Hypothalamus (tissue), 51 donors: ENCODE data around the gene TNFAIP6.
A peak's percentile ranks its signal among the peaks of the same experiment; 100 is the strongest.
"Not testable (repeated sequence)": the region's sequence is repeated elsewhere in the genome, so short reads cannot be mapped to it uniquely, and the experiment has no call there.

Source experiments
- DNase-seq, 51 donors: peaks; one replicate each; lab custom pipeline; 2025; lab: John Stamatoyannopoulos, UW

Gene TNFAIP6, protein sequence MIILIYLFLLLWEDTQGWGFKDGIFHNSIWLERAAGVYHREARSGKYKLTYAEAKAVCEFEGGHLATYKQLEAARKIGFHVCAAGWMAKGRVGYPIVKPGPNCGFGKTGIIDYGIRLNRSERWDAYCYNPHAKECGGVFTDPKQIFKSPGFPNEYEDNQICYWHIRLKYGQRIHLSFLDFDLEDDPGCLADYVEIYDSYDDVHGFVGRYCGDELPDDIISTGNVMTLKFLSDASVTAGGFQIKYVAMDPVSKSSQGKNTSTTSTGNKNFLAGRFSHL

DNA sequence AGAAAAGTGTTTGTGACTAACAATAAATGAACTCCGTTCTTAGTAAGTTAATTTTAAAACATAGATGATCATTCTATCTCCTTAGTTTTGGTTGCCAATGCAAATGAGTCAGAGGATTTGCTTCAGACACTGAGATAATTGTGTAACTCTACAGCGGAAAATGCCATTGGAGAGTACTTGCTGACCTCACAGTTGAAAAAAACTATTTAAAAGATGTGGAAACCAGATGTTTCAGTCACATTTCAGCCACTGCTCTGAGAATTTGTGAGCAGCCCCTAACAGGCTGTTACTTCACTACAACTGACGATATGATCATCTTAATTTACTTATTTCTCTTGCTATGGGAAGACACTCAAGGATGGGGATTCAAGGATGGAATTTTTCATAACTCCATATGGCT lies at the start of gene TNFAIP6:
TSS of gene TNFAIP6 (plus strand) at position 234 of the 400 bp plus-strand sequence. CDS start at position 309, 75 bp downstream.
- peak in 3 of 51 donors; percentile 2 to 20 (median 5) for DNase-seq

DNA sequence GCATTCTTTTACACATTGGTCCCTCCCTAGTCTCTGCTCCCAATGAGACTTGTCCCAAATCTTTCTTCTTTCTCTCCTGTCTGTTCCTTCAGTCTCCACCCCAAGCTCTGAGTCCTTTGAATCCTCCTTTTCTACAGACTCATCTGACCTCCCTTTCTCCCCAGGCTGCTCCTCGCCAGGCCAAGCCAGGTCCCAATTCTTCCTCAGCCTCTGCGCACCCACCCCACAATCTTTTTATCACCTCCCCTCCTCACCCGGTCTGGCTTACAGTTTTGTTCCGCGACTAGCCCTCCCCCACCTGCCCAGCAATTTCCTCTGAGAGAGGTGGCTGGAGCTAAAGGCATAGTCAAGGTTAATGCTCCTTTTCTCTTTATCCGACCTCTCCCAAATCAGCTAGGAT lies 47.1 kb upstream of the TNFAIP6 start:
- not testable (repeated sequence) for DNase-seq

DNA sequence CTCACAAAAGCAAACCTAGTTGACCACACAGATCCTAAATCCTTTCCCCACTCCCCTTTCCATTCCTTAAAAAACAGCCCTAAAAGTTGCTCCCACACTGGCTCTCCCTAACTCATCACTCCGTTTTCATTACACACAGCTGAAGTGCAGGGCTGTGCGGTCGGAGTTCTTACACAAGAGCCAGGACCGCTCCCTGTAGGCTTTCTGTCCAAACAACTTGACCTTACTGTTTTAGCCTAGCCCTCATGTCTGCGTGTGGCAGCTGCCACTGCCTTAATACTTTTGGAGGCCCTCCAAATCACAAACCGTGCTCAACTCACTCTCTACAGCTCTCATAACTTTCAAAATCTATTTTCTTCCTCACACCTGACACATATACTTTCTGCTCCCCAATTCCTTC lies 45.0 kb upstream of the TNFAIP6 start:
- DNase-seq, result not testable (repeated sequence)

DNA sequence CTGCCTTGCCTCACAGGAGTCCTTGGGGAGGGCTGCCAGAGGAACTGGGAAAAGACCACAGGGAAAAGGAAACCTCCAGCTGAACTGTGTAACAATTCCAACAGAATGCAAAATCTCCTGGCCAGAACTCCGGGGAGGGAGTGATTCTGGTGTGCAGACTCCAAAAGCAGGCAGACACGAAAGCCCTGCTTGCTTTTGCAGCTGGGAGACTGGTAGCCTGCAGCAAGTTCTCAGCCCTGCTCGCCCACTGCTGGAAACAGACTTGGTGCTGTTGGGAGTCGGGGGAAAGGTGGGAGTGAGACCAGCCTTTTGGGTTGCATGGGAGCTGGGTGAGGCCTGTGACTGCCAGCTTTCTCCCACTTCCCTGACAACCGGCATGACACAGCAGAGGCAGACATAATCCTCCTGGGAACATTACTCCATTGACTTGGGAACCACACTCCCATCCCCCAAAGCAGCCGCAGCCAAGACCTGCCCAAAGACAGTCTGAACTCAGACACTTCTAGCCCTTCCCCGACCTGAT lies 42.0 kb upstream of the TNFAIP6 start:
- DNase-seq, result peak in 26 of 51 donors; percentile 1 to 71 (median 16)

DNA sequence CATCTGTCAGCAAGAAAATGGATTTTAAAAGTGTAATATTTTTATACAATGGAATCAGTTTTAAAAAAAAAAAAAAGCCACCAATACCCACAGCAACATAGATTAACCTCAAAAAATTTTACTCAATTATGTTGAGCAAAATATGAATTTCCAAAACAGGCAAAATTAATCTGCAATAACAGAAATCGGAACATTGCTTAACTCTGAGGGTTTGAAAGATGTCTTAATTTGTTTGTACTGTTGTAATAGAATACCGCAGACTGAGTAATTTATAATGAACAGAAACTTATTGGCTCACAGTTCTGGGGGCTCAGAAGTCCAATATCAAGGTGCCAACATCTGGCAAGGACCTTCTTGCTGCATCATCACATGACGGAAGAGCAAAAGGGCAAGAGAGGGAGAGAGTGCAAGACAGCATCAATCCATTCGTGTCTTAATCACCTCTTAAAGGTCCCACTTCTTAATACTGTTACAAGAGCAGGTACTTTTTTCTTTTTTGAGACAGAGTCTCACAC lies 31.8 kb upstream of the TNFAIP6 start:
- DNase-seq, result no peak

DNA sequence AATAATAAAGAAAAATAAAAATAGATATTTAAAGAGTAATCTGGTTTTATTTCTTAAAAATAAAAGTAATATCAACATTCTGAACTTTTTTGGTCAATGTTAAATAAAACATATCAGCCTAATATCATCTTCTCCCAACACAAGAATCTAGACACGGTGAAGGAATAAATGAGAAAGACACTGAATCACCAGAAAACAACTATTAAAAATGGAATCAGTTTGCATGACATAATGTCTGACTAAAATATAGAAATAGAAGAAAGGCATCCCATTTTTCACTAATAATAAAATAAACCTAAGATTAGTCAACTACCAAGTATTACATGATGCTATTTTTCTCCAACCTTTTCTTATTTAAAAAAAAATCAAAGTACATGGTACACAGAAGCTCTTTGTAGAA lies 30.8 kb upstream of the TNFAIP6 start:
- no peak for DNase-seq

DNA sequence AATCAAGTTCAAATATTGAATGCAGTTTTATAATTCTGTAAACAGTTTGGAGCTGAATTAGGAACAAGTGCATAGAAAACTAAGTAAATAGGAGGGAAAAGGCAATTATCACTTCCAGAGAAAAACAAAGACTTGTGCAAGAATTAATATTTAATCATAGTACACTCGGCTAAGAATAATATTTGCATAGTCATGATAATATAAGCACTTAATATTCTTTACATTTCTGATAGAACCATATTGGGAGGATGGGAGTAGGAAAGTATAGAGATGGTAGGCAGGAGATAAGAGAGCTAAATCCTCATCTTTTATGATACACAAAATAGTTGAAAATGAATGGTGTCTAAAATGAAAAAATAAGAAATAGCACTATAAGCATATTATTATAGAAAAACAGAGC lies 27.4 kb upstream of the TNFAIP6 start:
- DNase-seq, result no peak

DNA sequence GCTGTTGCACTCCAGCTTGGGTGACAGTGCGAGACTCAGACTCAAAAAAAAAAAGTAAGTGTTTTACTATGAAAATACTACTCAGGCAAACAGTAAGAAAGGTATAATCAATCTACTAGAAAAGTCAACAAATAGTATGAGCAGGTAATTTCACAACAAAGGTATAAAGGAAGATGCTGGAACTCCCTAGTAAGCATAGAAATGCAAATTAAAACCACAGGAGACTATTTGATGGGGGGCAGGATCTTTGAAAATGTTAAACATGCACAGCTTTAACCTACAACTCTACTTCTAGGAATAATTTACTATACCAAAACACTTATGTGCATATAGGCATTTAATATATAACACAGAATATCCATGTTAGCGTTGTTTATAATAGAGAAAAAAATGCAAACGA lies 24.3 kb upstream of the TNFAIP6 start:
- no peak for DNase-seq

DNA sequence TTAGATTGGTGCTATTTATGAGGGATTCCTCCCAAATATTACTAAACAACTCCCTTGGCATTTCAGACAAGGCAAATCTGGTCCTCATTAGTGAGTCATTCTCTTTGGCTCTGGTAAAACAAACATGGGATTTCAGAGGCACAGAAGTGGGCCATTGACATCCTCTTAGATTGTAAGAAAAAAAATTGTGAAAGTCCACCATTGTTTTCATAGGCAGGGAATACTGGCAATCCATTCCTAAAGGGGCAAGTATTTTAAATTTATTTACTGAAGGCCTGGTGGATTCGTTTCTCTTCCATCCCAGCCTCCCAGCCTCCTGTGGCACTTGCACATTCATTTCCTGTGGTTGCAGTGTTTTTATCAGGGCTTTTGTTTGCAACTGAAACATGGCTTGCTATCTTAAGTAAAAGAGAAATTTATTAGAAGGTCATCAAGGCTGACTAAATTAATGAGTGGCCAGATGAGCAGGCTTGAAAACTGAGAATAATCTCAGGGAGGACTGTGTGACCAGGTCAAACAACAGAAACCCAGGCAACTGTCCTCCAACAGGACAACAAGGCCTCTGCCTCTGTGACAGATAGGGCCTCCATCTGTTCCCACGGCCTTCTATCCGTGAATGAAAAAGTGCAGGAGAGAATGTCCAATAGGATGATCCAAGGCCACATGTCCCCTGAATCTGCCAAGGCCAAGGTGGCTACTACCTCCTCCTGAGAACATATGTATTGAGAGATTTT lies 23.1 kb upstream of the TNFAIP6 start:
- DNase-seq, result peak in 1 of 51 donors; percentile 9

DNA sequence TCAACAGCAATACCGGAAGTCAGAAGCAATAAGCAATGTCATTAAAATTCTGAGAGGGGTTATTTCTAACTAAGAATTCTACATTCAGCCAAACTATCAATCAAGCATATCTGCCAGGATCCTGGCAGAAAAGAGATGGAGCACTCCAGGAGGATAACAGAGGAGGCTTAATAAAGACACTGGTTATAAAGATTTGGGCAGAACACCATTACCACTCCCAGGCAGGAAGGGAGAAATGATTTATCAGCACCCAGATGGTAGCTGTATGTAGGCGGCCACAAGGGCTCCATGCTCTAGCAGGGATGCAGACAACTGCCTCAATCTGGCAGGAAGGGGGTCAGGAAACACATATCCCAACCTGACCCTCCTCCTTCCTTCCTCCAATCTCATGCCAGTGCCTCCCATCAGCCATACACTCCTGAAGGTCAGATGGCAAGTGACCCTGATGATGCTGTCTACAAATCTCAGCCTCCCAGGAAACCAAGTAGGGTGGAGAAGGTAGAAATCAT lies 20.5 kb upstream of the TNFAIP6 start:
- no peak for DNase-seq

DNA sequence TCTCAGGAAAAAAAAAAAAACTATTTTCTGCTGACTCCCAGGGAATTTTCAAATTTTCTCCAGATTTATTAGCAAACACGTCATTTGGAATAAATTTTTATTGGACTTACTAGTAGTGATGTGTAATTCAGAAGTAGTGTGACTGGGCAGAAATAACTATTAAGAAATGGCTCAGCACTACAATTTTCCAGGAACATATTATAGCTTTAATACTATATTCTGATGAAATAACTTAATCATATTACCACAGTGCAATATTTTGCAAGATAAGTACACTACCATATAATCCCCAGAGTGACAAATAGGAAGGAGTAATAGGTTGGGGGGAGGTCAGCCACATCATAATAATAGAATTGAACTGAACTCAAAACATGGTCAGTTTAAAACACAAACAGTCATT lies 19.7 kb upstream of the TNFAIP6 start:
- no peak for DNase-seq

DNA sequence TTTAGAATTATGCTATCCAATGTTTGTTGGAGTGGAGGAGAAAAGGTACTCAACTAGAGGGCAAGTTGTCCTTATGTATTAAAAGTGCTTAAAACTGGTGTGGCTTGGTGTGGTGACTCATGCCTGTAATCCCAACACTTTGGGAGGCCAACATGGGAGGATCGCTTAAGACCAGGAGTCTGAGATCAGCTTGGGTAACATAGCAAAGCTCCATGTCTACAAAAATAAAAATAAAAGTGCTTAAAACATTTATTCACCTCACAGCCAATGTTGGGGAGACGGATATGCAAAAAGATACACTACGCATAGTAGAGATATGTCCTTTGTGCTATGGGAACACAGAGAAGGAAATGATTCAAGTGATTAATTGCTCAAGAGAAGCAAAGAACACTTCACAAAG lies 19.3 kb upstream of the TNFAIP6 start:
- no peak for DNase-seq

DNA sequence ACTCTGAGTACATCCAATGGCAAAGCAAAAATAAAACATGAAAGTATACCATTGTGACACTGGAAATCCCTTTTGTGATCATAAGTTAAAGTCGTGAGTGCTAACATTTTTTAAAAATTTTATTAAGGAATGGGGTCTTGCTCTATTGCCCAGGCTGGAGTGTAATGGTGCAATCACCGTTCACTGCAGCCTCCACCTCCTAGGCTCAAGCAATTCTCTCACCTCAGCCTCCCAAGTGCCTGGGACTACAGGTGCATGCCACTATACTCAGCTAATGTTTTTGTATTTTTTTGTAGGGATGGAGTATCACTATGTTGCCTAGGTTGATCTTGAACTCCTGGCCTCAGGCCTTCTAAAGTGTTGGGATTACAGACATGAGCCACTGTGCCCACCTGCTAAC lies 14.3 kb upstream of the TNFAIP6 start:
- DNase-seq, result no peak

DNA sequence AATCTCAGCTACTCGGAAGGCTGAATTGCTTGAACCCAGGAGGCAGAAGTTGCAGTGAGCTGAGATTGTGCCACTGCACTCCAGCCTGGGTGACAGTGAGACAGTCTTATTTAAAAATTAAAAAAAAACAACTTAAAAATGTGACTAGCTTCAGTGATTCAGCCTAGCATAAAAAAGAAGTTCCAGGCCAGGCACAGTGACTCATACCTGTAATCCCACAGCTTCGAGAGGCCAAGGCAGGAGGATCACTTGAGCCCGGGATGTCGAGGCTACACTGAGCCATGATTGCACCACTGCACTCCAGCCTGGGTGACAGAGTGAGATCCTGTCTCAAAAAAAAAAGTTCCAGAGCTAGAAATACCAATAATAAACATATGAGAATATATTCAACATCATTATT lies 13.2 kb upstream of the TNFAIP6 start:
- DNase-seq, result not testable (repeated sequence)

DNA sequence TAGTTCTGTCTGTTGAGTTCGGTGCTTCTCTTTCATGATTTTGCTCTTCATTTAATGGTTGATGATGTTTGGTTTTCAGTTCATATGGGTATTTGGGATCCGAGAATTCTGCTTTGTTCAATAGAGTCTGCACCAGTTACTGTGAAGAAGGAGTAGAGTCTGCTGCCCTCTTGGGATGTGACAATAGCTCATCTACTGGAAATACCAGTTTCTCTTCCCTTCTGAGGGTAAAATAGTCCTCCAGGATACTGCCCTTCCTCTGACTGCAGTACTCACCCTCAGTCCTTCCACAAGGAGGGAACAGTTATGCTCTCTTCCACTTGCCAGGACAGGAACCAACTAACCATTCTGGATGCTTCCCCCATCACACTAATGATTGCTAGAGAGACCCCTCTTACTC lies 12.5 kb upstream of the TNFAIP6 start:
- no peak for DNase-seq

DNA sequence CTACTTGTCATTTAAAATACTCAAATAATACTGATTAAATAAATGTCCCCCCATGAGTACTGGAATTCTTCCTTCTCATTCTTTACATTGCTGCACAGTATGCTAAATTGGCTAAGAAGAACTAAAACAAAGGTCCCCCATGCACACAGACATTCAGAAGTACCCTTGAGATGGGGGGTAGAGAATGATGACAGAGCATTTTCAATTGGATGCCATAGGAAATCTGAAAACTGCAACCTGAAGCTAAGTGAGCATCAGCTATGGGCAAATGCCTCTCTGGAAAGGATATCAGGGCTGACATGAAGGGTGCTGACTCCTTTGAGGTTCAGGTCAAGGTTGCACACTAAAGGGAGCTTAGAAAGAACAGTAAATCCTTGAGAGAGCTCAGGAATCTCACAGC lies 10.1 kb upstream of the TNFAIP6 start:
- DNase-seq, result no peak

DNA sequence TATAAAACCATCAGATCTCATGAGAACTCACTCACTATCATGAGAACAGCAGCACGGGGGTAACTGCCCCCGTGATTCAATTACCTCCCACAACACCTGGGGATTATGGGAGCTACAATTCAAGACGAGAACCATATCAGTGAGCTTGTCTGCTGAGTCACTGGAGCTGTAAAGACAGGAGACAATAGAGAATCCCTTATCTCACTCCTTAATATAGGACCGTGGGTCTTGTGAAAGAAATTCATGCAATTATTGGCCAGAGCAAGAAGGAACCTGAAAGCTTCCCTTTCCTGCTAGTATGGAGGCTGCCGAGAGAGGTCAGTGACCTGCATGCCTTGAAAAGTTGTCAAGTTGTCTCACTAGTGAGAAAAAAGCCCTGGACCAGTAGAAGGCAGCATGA lies 9.5 kb upstream of the TNFAIP6 start:
- DNase-seq, result no peak

DNA sequence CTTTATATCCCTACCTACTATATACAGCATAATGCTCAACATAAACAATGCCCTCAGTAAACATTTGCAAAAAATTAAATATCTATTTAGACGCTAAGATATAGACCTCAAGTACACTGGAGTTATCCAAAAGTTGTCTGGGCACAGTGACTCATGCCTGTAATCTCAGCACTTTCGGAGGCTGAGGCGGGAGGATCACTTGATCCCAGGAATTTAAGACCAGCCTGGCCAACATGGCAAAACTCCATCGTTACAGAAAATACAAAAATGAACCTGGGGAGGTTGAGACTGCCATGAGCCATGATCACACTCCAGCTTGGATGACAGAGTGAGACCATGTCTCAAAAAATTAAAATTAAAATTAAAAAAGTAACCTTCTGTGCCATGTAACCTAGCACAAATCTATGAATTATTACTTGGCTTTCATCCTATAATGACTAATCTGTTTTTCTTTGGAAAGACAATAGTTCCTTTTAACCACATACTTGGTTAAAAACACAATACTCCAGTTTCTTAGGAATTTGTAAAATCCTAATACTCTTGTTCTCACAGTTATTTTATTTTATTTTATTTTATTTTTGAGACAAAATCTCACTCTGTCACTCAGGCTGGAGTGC lies 6.7 kb upstream of the TNFAIP6 start:
- DNase-seq, result no peak

DNA sequence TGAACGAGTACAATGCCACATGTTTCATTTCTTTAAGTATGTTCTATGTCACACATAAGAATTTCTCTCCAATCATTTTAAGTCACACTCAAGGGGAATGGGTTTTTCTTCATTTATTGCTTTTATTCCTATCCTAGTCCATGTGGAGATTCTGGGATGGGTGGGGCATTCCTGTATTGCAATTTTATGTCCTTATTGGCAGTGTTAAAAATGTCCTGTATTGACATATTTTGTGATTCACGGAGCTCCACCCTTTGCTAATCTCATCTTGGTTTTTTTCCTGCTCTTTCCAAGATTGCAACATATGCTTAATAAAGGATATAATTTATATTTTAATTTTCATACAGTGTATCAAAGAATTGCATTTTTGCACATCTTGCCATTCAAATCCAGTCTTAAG lies 3.4 kb upstream of the TNFAIP6 start:
- no peak for DNase-seq

DNA sequence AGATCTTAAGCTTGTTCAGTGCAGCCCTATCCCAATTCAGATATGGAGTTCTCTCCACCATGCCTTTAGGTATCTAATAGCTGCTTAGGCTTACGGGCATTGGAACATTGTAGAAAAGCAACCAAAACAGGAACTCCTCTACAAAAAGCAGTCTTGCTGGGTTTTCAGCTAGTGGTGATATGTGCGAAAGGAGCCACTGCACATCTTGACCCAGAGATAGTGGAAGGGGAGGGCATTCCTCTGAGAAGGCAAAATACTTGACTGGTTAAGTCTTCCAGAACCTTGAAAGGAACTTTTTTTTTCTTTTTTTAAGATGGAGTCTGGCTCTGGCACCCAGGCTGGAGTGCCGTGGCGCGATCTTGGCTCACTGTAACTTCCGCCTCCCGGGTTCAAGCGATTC lies 2.6 kb upstream of the TNFAIP6 start:
- DNase-seq, result no peak
